Endothelial cell (in vitro differentiated cells): Measurements from ENCODE around the gene CHD2. TPM values are rescaled to one million over a fixed set of nuclear protein-coding genes. Genes with fewer than 3 reads are reported as not detected.

Source experiments
- DNase-seq: peaks from one replicate; pipeline ENCODE4 v3.0.0; 2021; ENCODE audit warnings: low spot score
- H3K27ac Mint-ChIP-seq: one replicate; pipeline ENCODE4 v1.8.0; 2021; ENCODE audit warnings: mixed read lengths, inconsistent platforms; ENCODE audit not compliant: unreplicated experiment
- H3K27me3 Mint-ChIP-seq: one replicate; pipeline ENCODE4 v1.8.0; 2021; ENCODE audit warnings: mild to moderate bottlenecking, moderate library complexity, mixed read lengths, inconsistent platforms; ENCODE audit not compliant: unreplicated experiment
- H3K36me3 Mint-ChIP-seq: one replicate; pipeline ENCODE4 v1.8.0; 2021; ENCODE audit warnings: mild to moderate bottlenecking, low read depth, mixed read lengths, inconsistent platforms; ENCODE audit not compliant: unreplicated experiment
- H3K4me1 Mint-ChIP-seq: one replicate; pipeline ENCODE4 v1.8.0; 2021; ENCODE audit warnings: mild to moderate bottlenecking, mixed read lengths, inconsistent platforms; ENCODE audit not compliant: unreplicated experiment
- H3K4me3 Mint-ChIP-seq: one replicate; pipeline ENCODE4 v1.8.0; 2021; ENCODE audit warnings: mild to moderate bottlenecking, mixed read lengths, inconsistent platforms; ENCODE audit not compliant: unreplicated experiment
- H3K9me3 Mint-ChIP-seq: one replicate; pipeline ENCODE4 v1.8.0; 2021; ENCODE audit warnings: mixed read lengths, inconsistent platforms; ENCODE audit not compliant: unreplicated experiment
- CTCF ChIP-seq: fragments of 200-600 bp; sonication (generic); IDR thresholded peaks from one replicate; pipeline ENCODE4 v1.5.0; 2021; ENCODE audit warnings: antibody characterized with exemption; ENCODE audit not compliant: unreplicated experiment
- total RNA-seq: library from RNA; stranded (reverse); fragmentation: NEBNext Ultra II Directional; extraction: Animal tissue kit (Norgen Biotek cat#: 25700); gene quantifications from one replicate; pipeline ENCODE4 v1.2.1, GENCODE V29; 2021; ENCODE audit not compliant: unreplicated experiment

The CHD2 gene
- total RNA-seq, 1 donor from 2014 or later = 96.3 TPM

GRCh38 chr15:93025625-93025982 lies 125.5 kb downstream of the CHD2 start:
- H3K4me3 Mint-ChIP-seq = no peak overlapping the region
- H3K4me1 Mint-ChIP-seq = peaks cover 28% of the 10 kb centered on the region
- TF ChIP-seq CTCF = no peak
- H3K27ac Mint-ChIP-seq = peak overlapping the region; percentile 36
- peaks cover 9% of the 10 kb centered on the region for H3K27me3 Mint-ChIP-seq
- no peak for DNase-seq
- H3K36me3 Mint-ChIP-seq = peaks cover 60% of the 10 kb centered on the region
- H3K9me3 Mint-ChIP-seq = no peaks in the 10 kb centered on the region

- Mint-ChIP-seq H3K27me3 (peaks cover 9% of the 10 kb centered on the region), H3K27ac (no peak overlapping the region), H3K9me3 (no peaks in the 10 kb centered on the region), H3K36me3 (peaks cover 54% of the 10 kb centered on the region), H3K4me1 (peaks cover 28% of the 10 kb centered on the region), H3K4me3 (no peak overlapping the region)
- DNase-seq = no peak
- no peak for TF ChIP-seq CTCF
Measured at GRCh38 chr15:93026380-93026817, 126.3 kb downstream of the CHD2 start.

- Mint-ChIP-seq H3K4me1 (peaks cover 28% of the 10 kb centered on the region), H3K27me3 (peaks cover 11% of the 10 kb centered on the region), H3K36me3 (peaks cover 46% of the 10 kb centered on the region), H3K27ac (no peak overlapping the region), H3K9me3 (no peaks in the 10 kb centered on the region), H3K4me3 (no peak overlapping the region)
- DNase-seq = no peak
- TF ChIP-seq CTCF = no peak
Measured at GRCh38 chr15:93027413-93027812, 127.3 kb downstream of the CHD2 start.

GRCh38 chr15:93028111-93028631 lies 128.0 kb downstream of the CHD2 start:
- no peak for DNase-seq

More at GRCh38 chr15:93028111-93028631, 128.0 kb downstream of the CHD2 start:
- H3K27ac Mint-ChIP-seq = peak overlapping the region; percentile 58
- no peak for TF ChIP-seq CTCF
- no peaks in the 10 kb centered on the region for H3K9me3 Mint-ChIP-seq
- peaks cover 25% of the 10 kb centered on the region for H3K4me1 Mint-ChIP-seq
- H3K4me3 Mint-ChIP-seq = peak overlapping the region; percentile 44
- peaks cover 13% of the 10 kb centered on the region for H3K27me3 Mint-ChIP-seq
- peaks cover 39% of the 10 kb centered on the region for H3K36me3 Mint-ChIP-seq
